ENCODE measurements around the gene KCNQ5.

KCNQ5 gene

DNA sequence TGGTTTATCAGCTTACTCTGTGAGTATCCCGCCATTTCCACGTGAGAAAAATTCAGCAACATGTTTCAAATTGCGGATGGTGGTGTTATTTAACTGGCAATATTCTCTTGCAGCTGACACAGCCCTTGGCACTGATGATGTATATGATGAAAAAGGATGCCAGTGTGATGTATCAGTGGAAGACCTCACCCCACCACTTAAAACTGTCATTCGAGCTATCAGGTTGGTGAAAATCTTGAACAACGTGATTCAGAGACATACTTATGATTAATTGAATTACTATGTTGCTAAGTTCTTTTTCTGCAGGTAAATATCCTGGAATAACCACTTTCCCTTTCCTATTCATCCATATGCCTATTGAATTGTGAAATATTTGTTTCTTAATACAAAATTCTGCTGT, 547.8 kb downstream of the KCNQ5 start:
- no peaks in the 10 kb centered on the region for H3K36me3 ChIP-seq (ENCODE audit: insufficient read depth)
- H3K79me2 ChIP-seq (ENCODE audit: insufficient read depth, low read depth): no peaks in the 10 kb centered on the region
- no peak overlapping the region for H3K4me2 ChIP-seq
- H3K27ac ChIP-seq: no peak overlapping the region
- H3K4me1 ChIP-seq (ENCODE audit: low read depth, poor library complexity, severe bottlenecking): peaks cover 3% of the 10 kb centered on the region
- no peak for TF ChIP-seq CTCF (conservative IDR thresholded peaks at IDR 0.05; ENCODE audit: low read depth, low read length)
- H3K9ac ChIP-seq: no peak overlapping the region
- H4K20me1 ChIP-seq (ENCODE audit: insufficient read depth): no peaks in the 10 kb centered on the region
- no peak overlapping the region for H3K4me3 ChIP-seq (IDR thresholded peaks at IDR 0.05; ENCODE audit: insufficient read depth, low read depth, low read length)
- no peak overlapping the region for H2AFZ ChIP-seq (ENCODE audit: low read depth)
- no peaks in the 10 kb centered on the region for H3K27me3 ChIP-seq (ENCODE audit: insufficient read depth, low read depth)

- peaks cover 3% of the 10 kb centered on the region for H3K4me1 ChIP-seq (ENCODE audit: low read depth, poor library complexity, severe bottlenecking)
- no peak overlapping the region for H3K9ac ChIP-seq
- H3K36me3 ChIP-seq (ENCODE audit: insufficient read depth): no peaks in the 10 kb centered on the region
- no peak overlapping the region for H3K27ac ChIP-seq
- no peak overlapping the region for H3K4me2 ChIP-seq
- no peaks in the 10 kb centered on the region for H3K27me3 ChIP-seq (ENCODE audit: insufficient read depth, low read depth)
- H2AFZ ChIP-seq (ENCODE audit: low read depth): no peak overlapping the region
- H4K20me1 ChIP-seq (ENCODE audit: insufficient read depth): no peaks in the 10 kb centered on the region
- no peaks in the 10 kb centered on the region for H3K79me2 ChIP-seq (ENCODE audit: insufficient read depth, low read depth)
- no peak overlapping the region for H3K4me3 ChIP-seq (IDR thresholded peaks at IDR 0.05; ENCODE audit: insufficient read depth, low read depth, low read length)
- no peak for TF ChIP-seq CTCF (conservative IDR thresholded peaks at IDR 0.05; ENCODE audit: low read depth, low read length)
Observed at GRCh38 chr6:73174646-73175045, 552.8 kb downstream of the KCNQ5 start.

GRCh38 chr6:73176057-73176456, 554.2 kb downstream of the KCNQ5 start:
- Histone ChIP-seq H4K20me1 (ENCODE audit: insufficient read depth) (no peaks in the 10 kb centered on the region), H3K36me3 (ENCODE audit: insufficient read depth) (no peaks in the 10 kb centered on the region), H2AFZ (ENCODE audit: low read depth) (no peak overlapping the region), H3K27me3 (ENCODE audit: insufficient read depth, low read depth) (no peaks in the 10 kb centered on the region), H3K4me3 (IDR thresholded peaks at IDR 0.05; ENCODE audit: insufficient read depth, low read depth, low read length) (no peak overlapping the region), H3K9ac (no peak overlapping the region), H3K79me2 (ENCODE audit: insufficient read depth, low read depth) (no peaks in the 10 kb centered on the region), H3K4me1 (ENCODE audit: low read depth, poor library complexity, severe bottlenecking) (peaks cover 7% of the 10 kb centered on the region), H3K27ac (no peak overlapping the region), H3K4me2 (no peak overlapping the region)
- no peak for TF ChIP-seq CTCF (conservative IDR thresholded peaks at IDR 0.05; ENCODE audit: low read depth, low read length)

GRCh38 chr6:73177221-73177944, 555.5 kb downstream of the KCNQ5 start:
- no peak overlapping the region for H3K27ac ChIP-seq
- H4K20me1 ChIP-seq (ENCODE audit: insufficient read depth): no peaks in the 10 kb centered on the region
- no peak for TF ChIP-seq CTCF (conservative IDR thresholded peaks at IDR 0.05; ENCODE audit: low read depth, low read length)
- no peaks in the 10 kb centered on the region for H3K27me3 ChIP-seq (ENCODE audit: insufficient read depth, low read depth)
- H3K4me2 ChIP-seq: no peak overlapping the region
- no peaks in the 10 kb centered on the region for H3K36me3 ChIP-seq (ENCODE audit: insufficient read depth)
- no peak overlapping the region for H3K9ac ChIP-seq
- H2AFZ ChIP-seq (ENCODE audit: low read depth): no peak overlapping the region
- H3K79me2 ChIP-seq (ENCODE audit: insufficient read depth, low read depth): no peaks in the 10 kb centered on the region
- no peak overlapping the region for H3K4me3 ChIP-seq (IDR thresholded peaks at IDR 0.05; ENCODE audit: insufficient read depth, low read depth, low read length)
- H3K4me1 ChIP-seq (ENCODE audit: low read depth, poor library complexity, severe bottlenecking): peaks cover 7% of the 10 kb centered on the region
